Lung (tissue), 12 donors: Measurements from ENCODE around the gene FYN. TPM values are rescaled to one million over a fixed set of nuclear protein-coding genes. Genes with fewer than 3 reads are reported as not detected.
A peak's percentile ranks its signal among the peaks of the same experiment; 100 is the strongest.

ENCODE experiments used
- ATAC-seq: fragments of 200-7000 bp; cut with Tn5 transposase; one replicate; pipeline ENCODE4 v1.9.1; 2020; ENCODE audit warnings: moderate number of reproducible peaks; ENCODE audit not compliant: insufficient read depth, low FRiP score
- DNase-seq, 3 donors: peaks; one replicate each; pipeline ENCODE4 v3.0.0-alpha.2; 2013 to 2017
- H3K27ac ChIP-seq, 2 donors: one replicate each; pipeline ENCODE4 v1.5.1; 2013; ENCODE audit warnings: mild to moderate bottlenecking in 2 of 2, moderate library complexity in 2 of 2, control low read depth in 1 of 2, inconsistent platforms in 1 of 2, low read depth in 1 of 2, low read length in 1 of 2
- H3K27me3 ChIP-seq, 3 donors: one replicate each; pipeline ENCODE4 v1.5.1; 2013; ENCODE audit warnings: low read length in 2 of 3; ENCODE audit not compliant: control insufficient read depth in 3 of 3, insufficient read depth in 3 of 3
- H3K36me3 ChIP-seq, 4 donors: one replicate each; pipeline ENCODE4 v1.5.1; 2013; ENCODE audit warnings: low read length in 4 of 4, mild to moderate bottlenecking in 1 of 4, moderate library complexity in 1 of 4; ENCODE audit not compliant: control insufficient read depth in 4 of 4, insufficient read depth in 4 of 4
- H3K4me1 ChIP-seq, 5 donors: one replicate each; pipeline ENCODE4 v1.5.1; 2013; ENCODE audit warnings: low read length in 5 of 5, mild to moderate bottlenecking in 2 of 5, moderate library complexity in 1 of 5; ENCODE audit not compliant: control insufficient read depth in 5 of 5, insufficient read depth in 5 of 5
- H3K4me3 ChIP-seq: one replicate; pipeline ENCODE4 v1.5.1; 2013; ENCODE audit warnings: mild to moderate bottlenecking, control low read depth, moderate library complexity
- H3K9ac ChIP-seq, 2 donors: one replicate each; pipeline ENCODE4 v1.5.1; 2013; ENCODE audit warnings: low read length in 2 of 2, control low read depth in 1 of 2; ENCODE audit not compliant: insufficient read depth in 1 of 2
- H3K9me3 ChIP-seq, 4 donors: one replicate each; pipeline ENCODE4 v1.5.1; 2013; ENCODE audit warnings: low read length in 3 of 4, mild to moderate bottlenecking in 1 of 4, moderate library complexity in 1 of 4; ENCODE audit not compliant: control insufficient read depth in 4 of 4, insufficient read depth in 3 of 4
- WGBS, 2 donors: extraction: QIAGEN DNeasy Blood & Tissue Kit; methylation state at CpG; one replicate each; pipeline ENCODE4 v1.1.7; 2013; 5-methylcytosine and 5-hydroxymethylcytosine counted together
- polyA plus RNA-seq, 2 donors: library from polyadenylated mRNA; stranded (reverse); fragments of 200-250 nt; gene quantifications; one replicate each; pipeline ENCODE4 v1.2.1, GENCODE V29; 2013
- total RNA-seq, 2 donors: library from RNA; depleted of rRNA in 1 of 2; stranded (reverse); fragments of >200 nt in 1 of 2; gene quantifications; one replicate each; pipeline ENCODE4 v1.2.1, GENCODE V29; 2014 to 2021
- TF ChIP-seq, protein P1 (sequence below): IDR thresholded peaks from 2 replicates; pipeline ENCODE4 v1.5.1; 2012; ENCODE audit warnings: mild to moderate bottlenecking; ENCODE audit errors: control extremely low read depth, extremely low read depth
- donor health status: control.
- donor health status: control.
- donor health status: Bipolar disorder and iron deficiency.
- donor health status: healthy.
- donor health status: DM: yes; HTN: yes; CAD: no.

Gene FYN
- total and polyA plus RNA-seq, 4 donors: 27.3 to 157 (median 71.0) TPM

DNA sequence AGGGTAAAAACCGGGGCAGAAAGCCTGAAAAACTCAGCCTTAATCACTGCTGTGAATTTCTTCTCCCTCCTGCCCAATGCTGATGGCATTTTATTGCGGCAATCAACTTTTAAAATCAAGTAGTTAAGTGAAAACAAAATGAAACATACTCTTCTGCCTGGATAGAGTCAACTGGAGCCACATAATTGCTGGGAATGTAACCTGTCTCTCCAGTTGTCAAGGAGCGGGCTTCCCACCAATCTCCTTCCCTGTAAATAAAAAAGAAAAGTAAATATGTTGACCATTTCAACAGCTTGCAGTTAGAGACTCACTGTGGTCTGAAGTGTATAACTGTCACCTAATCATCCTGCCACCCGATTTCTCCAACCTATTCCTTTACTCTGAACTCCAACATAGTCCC, 165.5 kb downstream of the FYN start:
- ATAC-seq (no peak), DNase-seq (peak in 2 of 3 donors; percentile 32 to 62)
- Histone ChIP-seq H3K4me3 (no peak overlapping the region), H3K36me3 (peaks cover 4 to 15% (median 9%) of the 10 kb centered on the region in 4 donors), H3K27ac (no peak overlapping the region), H3K9me3 (no peaks in the 10 kb centered on the region), H3K4me1 (peaks cover 2 to 36% (median 5%) of the 10 kb centered on the region in 5 donors), H3K9ac (peak overlapping the region in 1 of 2 donors; percentile 2), H3K27me3 (no peaks in the 10 kb centered on the region)
- TF ChIP-seq, protein P1, sequence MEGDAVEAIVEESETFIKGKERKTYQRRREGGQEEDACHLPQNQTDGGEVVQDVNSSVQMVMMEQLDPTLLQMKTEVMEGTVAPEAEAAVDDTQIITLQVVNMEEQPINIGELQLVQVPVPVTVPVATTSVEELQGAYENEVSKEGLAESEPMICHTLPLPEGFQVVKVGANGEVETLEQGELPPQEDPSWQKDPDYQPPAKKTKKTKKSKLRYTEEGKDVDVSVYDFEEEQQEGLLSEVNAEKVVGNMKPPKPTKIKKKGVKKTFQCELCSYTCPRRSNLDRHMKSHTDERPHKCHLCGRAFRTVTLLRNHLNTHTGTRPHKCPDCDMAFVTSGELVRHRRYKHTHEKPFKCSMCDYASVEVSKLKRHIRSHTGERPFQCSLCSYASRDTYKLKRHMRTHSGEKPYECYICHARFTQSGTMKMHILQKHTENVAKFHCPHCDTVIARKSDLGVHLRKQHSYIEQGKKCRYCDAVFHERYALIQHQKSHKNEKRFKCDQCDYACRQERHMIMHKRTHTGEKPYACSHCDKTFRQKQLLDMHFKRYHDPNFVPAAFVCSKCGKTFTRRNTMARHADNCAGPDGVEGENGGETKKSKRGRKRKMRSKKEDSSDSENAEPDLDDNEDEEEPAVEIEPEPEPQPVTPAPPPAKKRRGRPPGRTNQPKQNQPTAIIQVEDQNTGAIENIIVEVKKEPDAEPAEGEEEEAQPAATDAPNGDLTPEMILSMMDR: no peak
- 66 to 93% methylated on average over 4 of the region's 4 CpGs for WGBS, 2 donors

DNA sequence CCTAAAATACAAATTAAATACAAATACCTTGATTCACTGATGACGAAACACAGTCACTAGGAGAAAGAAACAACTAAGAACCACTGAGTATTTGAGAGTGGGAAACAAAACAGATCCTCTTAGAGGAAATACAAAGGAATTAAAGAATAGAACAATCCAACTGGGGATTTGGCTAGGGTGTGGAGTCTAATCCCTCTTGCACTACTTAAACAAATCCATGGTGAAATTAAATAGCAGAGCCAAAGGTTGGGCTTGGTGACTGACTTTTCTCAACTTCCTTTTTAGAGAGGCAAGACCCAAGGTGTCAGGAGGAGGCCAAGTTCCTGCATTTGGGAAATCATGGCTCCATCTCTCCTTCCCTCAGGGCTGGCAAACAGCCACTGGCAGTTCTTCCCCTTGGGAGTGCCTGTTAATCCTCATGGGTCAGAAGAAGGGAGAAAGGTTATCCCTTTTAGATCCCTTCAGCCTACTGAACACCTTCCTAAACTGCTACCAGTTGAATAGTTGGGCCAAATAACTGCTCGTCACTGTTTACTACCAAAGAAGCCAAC, 166.3 kb downstream of the FYN start:
- Histone ChIP-seq H3K4me1 (peaks cover 0 to 32% (median 5%) of the 10 kb centered on the region in 5 donors), H3K9ac (no peak overlapping the region), H3K27ac (no peak overlapping the region), H3K4me3 (no peak overlapping the region), H3K27me3 (no peaks in the 10 kb centered on the region), H3K36me3 (peaks cover 4 to 16% (median 9%) of the 10 kb centered on the region in 4 donors), H3K9me3 (no peaks in the 10 kb centered on the region)
- TF ChIP-seq, protein P1: no peak
- WGBS, 2 donors: 90 to 91% methylated on average over 2 of the region's 2 CpGs
- ATAC-seq: no peak
- no peak for DNase-seq

DNA sequence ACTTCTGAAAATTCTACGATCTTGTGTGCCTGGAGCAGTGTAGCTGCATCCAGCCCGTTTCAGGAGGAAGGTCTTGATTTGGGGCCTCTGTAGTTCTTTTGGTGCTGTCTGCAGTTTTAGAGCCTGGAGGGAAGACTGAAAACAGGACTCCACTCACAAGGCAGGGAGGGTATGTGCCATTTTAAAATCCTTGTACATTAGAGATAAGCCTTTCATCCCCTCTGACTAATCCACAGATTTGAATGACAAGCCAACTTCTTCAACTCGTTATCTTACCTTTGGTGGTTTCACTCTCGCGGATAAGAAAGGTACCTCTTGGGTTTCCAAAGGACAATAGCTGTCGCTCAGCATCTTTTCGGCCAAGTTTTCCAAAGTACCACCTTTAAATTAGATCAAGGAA, 169.5 kb downstream of the FYN start:
- TF ChIP-seq, protein P1: no peak
- DNase-seq: no peak
- peaks cover 0 to 13% (median 0%) of the 10 kb centered on the region in 5 donors for H3K4me1 ChIP-seq
- no peaks in the 10 kb centered on the region for H3K27me3 ChIP-seq
- no peak overlapping the region for H3K4me3 ChIP-seq
- no peak for ATAC-seq
- H3K36me3 ChIP-seq: peaks cover 6 to 20% (median 11%) of the 10 kb centered on the region in 4 donors
- no peak overlapping the region for H3K27ac ChIP-seq
- WGBS, 2 donors: 92 to 93% methylated on average over 7 of the region's 7 CpGs
- H3K9ac ChIP-seq: no peak overlapping the region
- H3K9me3 ChIP-seq: no peaks in the 10 kb centered on the region

DNA sequence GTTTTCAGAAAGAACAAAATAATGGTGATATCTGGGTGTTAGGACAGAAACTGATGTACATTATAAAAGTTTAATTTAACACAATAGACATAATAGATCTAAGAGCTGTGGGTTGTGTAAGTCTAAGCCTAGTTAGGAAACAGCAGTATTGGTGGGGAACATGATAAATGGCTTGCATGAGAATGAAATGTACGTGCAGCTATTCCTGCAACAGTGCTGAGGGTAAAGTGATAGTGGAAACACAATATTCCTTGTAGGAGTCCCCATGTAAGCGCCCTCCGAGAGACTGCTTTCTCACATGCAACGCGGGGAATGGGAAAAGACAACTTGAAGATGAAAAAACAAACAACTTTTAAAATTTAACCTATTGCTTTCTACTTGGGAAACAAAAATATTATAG, 171.0 kb downstream of the FYN start:
- Histone ChIP-seq H3K36me3 (peaks cover 6 to 20% (median 10%) of the 10 kb centered on the region in 4 donors), H3K9me3 (no peaks in the 10 kb centered on the region), H3K27me3 (no peaks in the 10 kb centered on the region), H3K27ac (no peak overlapping the region), H3K4me3 (no peak overlapping the region), H3K4me1 (no peaks in the 10 kb centered on the region), H3K9ac (no peak overlapping the region)
- TF ChIP-seq, protein P1: no peak
- ATAC-seq (no peak), DNase-seq (no peak)
- WGBS, 2 donors: 92% methylated on average over 5 of the region's 5 CpGs
